Urinary bladder (tissue), 4 donors: ENCODE measurements around the gene GPC6. TPM values are rescaled to one million over a fixed set of nuclear protein-coding genes. Genes with fewer than 3 reads are reported as not detected.

Experiments used
- DNase-seq: peaks from one replicate; pipeline ENCODE4 v3.0.0-alpha.2; 2015; ENCODE audit errors: extremely low spot score
- H3K27ac ChIP-seq: one replicate; pipeline ENCODE4 v1.5.1; 2013; ENCODE audit warnings: low read depth, mild to moderate bottlenecking, moderate library complexity
- H3K36me3 ChIP-seq: one replicate; pipeline ENCODE4 v1.6.1; 2013; ENCODE audit warnings: mild to moderate bottlenecking, moderate library complexity; ENCODE audit not compliant: insufficient read depth
- H3K4me1 ChIP-seq: one replicate; pipeline ENCODE4 v1.6.1; 2013; ENCODE audit warnings: mild to moderate bottlenecking, moderate library complexity; ENCODE audit not compliant: insufficient read depth
- H3K4me3 ChIP-seq: one replicate; pipeline ENCODE4 v1.5.1; 2013; ENCODE audit warnings: low read depth, low read length
- WGBS: extraction: QIAGEN DNeasy Blood & Tissue Kit; methylation state at CpG from one replicate; pipeline ENCODE4 v1.1.7; 2013; 5-methylcytosine and 5-hydroxymethylcytosine counted together
- polyA plus RNA-seq: library from polyadenylated mRNA; stranded (reverse); fragments of 200-250 nt; gene quantifications from one replicate; pipeline ENCODE4 v1.2.3, GENCODE V29; 2013
- total RNA-seq: library from RNA; depleted of rRNA; stranded (reverse); fragments of >200 nt; gene quantifications from one replicate; pipeline ENCODE4 v1.2.3, GENCODE V29; 2014
- donor health status: healthy with polysubstance abuse.
- donor health status: healthy.

Gene GPC6
- total and polyA plus RNA-seq, 2 donors = 8.8 to 126 TPM

- no peak for DNase-seq
- Histone ChIP-seq H3K4me1 (no peaks in the 10 kb centered on the region), H3K27ac (no peak overlapping the region), H3K36me3 (no peaks in the 10 kb centered on the region), H3K4me3 (no peak overlapping the region)
- 88% methylated on average over 4 of the region's 4 CpGs for WGBS
Measured at GRCh38 chr13:94233837-94234236, 1007.2 kb downstream of the GPC6 start.

DNA sequence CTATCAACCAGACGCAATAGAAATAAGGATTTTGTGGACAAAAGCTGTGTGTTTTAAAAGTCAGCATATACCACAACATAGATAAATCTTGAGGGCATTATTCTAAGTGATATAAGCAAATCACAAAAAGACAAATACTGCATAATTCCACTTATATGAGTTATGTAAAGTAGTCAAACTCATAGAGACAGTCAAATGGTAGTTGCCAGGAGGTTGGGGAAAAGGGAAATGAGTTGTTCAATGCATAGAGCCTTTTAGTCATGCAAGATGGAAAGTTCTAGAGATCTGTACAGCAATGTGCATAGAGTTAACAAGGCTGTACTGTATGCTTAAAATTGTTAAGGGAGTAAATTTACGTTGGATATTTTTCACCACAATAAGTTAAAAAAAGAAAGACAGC is 1008.1 kb downstream of the GPC6 start:
- Histone ChIP-seq H3K4me3 (no peak overlapping the region), H3K4me1 (no peaks in the 10 kb centered on the region), H3K27ac (no peak overlapping the region), H3K36me3 (no peaks in the 10 kb centered on the region)
- no peak for DNase-seq
- 82% methylated on average over 2 of the region's 2 CpGs for WGBS

- H3K4me1 ChIP-seq = no peaks in the 10 kb centered on the region
- WGBS = 53% methylated on average over 2 of the region's 2 CpGs
- no peak overlapping the region for H3K27ac ChIP-seq
- H3K36me3 ChIP-seq = no peaks in the 10 kb centered on the region
- no peak for DNase-seq
- no peak overlapping the region for H3K4me3 ChIP-seq
Measured at GRCh38 chr13:94236132-94236531, 1009.5 kb downstream of the GPC6 start.

- Histone ChIP-seq H3K4me3 (no peak overlapping the region), H3K4me1 (no peaks in the 10 kb centered on the region), H3K36me3 (no peaks in the 10 kb centered on the region), H3K27ac (no peak overlapping the region)
- no peak for DNase-seq
Measured at GRCh38 chr13:94236872-94237271, 1010.3 kb downstream of the GPC6 start.

GRCh38 chr13:94239135-94239534 is 1012.5 kb downstream of the GPC6 start:
- DNase-seq = no peak
- WGBS = 78% methylated on average over 3 of the region's 3 CpGs
- H3K4me3 ChIP-seq = no peak overlapping the region
- no peaks in the 10 kb centered on the region for H3K4me1 ChIP-seq
- H3K27ac ChIP-seq = no peak overlapping the region
- no peaks in the 10 kb centered on the region for H3K36me3 ChIP-seq

- no peak overlapping the region for H3K4me3 ChIP-seq
- H3K27ac ChIP-seq = no peak overlapping the region
- DNase-seq = no peak
- no peaks in the 10 kb centered on the region for H3K36me3 ChIP-seq
- H3K4me1 ChIP-seq = no peaks in the 10 kb centered on the region
Measured at GRCh38 chr13:94242554-94242953, 1015.9 kb downstream of the GPC6 start.

GRCh38 chr13:94243551-94243950 is 1016.9 kb downstream of the GPC6 start:
- Histone ChIP-seq H3K4me1 (no peaks in the 10 kb centered on the region), H3K27ac (no peak overlapping the region), H3K4me3 (no peak overlapping the region), H3K36me3 (no peaks in the 10 kb centered on the region)
- DNase-seq = no peak

DNA sequence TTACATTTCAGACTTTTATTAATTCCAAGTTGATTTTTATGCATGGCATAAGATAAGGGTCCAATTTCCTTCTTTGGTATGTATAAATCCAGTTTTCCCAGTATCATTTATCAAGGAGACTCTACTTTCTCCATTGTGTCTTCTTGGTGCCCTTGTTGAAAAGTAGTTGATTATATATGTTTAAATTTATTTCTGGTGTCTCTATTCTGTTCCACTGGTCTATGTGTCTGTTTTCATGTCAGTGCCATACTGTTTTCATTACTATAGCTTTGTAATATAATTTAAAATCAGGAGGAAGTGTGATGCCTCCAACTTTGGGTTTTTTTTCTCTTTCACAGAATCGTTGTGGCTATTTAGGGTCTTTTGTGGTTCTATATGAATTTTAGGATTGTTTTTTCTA is 1019.9 kb downstream of the GPC6 start:
- H3K4me1 ChIP-seq = no peaks in the 10 kb centered on the region
- H3K36me3 ChIP-seq = no peaks in the 10 kb centered on the region
- H3K4me3 ChIP-seq = no peak overlapping the region
- H3K27ac ChIP-seq = no peak overlapping the region
- WGBS = 94% methylated on average over 1 of the region's 1 CpG
- no peak for DNase-seq

- Histone ChIP-seq H3K27ac (no peak overlapping the region), H3K4me1 (no peaks in the 10 kb centered on the region), H3K36me3 (no peaks in the 10 kb centered on the region), H3K4me3 (no peak overlapping the region)
- WGBS = 92% methylated on average over 1 of the region's 1 CpG
- no peak for DNase-seq
Measured at GRCh38 chr13:94247890-94248289, 1021.3 kb downstream of the GPC6 start.

GRCh38 chr13:94248454-94249228 is 1022.0 kb downstream of the GPC6 start:
- H3K4me1 ChIP-seq = no peaks in the 10 kb centered on the region
- H3K27ac ChIP-seq = no peak overlapping the region
- DNase-seq = no peak
- 95% methylated on average over 2 of the region's 2 CpGs for WGBS
- no peaks in the 10 kb centered on the region for H3K36me3 ChIP-seq
- H3K4me3 ChIP-seq = no peak overlapping the region

DNA sequence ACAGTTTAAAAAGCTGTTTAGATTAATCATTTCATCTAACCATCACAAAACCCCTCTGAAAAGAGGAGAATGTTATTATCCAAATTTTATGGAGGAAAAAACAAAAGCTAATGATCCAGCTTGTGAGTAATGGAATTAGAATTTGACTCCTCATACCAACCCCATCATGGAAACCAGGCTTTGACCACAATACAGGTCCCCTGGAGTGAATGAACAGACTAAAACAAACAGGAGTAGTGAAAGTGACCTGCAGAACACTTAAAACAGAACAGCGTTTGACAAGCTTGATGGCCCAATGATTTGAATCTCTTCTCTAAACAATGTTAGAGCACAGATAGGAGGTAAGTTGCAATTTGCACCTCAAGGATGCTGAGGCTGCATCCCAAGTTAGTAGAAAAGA is 1022.9 kb downstream of the GPC6 start:
- Histone ChIP-seq H3K4me1 (no peaks in the 10 kb centered on the region), H3K4me3 (no peak overlapping the region), H3K36me3 (no peaks in the 10 kb centered on the region), H3K27ac (no peak overlapping the region)
- no peak for DNase-seq
- 67% methylated on average over 1 of the region's 1 CpG for WGBS

DNA sequence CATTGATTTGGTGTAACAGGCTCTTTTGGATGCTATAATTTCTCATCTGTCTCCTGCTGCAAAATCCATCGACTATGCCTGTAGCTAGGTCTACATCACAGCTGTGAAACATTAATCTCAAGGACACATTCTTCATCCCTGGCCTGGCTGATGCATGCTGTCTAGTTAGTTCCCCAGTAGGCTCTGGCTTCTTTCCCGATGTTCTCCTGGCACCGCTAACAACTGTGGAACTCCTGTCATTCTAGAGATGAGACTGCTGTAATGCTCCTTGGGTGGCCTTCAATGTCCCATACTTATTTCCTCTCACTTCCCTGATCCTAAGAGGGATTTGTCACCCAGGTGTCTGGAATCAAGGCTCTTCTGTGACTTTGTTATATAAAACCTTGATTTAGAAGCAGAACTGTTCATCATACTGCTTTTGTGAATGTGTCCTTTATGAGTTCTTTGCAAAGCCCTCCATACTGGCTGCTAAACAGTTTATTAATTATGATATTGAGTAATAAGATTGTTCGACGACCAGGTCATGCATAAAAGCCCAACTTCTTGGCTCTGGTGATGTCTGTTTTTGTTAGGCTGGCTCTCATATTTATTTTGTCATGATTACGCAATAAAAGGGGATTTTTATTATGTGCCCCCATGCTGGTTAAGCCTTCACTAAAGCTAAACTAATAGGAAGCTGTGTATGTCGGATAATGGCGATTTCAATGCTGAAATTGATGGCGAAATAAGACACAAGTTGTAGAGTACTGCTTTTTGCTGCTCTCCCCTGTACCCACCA is 1025.4 kb downstream of the GPC6 start:
- no peak overlapping the region for H3K4me3 ChIP-seq
- H3K36me3 ChIP-seq = no peaks in the 10 kb centered on the region
- 57% methylated on average over 9 of the region's 9 CpGs for WGBS
- no peak for DNase-seq
- H3K27ac ChIP-seq = no peak overlapping the region
- no peaks in the 10 kb centered on the region for H3K4me1 ChIP-seq

DNA sequence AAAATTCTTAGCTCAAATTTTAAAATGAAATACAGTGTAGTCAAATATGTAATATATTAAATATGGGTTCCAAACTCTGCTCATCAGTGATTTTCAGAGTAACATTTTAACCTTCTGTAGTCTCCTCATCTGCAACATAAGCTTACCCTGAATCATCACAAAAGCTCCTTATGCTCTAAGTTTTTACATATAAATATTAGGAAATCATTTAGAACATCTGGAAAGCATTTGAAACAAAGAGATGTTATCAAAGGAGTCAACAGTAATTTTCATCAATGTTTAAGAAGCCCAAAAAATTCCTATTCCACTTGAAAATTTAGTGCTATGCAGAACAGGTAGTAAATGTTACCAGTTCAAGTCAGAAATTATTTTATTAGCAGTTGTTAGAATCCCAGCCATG is 1028.1 kb downstream of the GPC6 start:
- H3K4me1 ChIP-seq = no peaks in the 10 kb centered on the region
- DNase-seq = no peak
- H3K27ac ChIP-seq = no peak overlapping the region
- no peaks in the 10 kb centered on the region for H3K36me3 ChIP-seq
- no peak overlapping the region for H3K4me3 ChIP-seq

GRCh38 chr13:94256721-94257120 is 1030.1 kb downstream of the GPC6 start:
- Histone ChIP-seq H3K36me3 (no peaks in the 10 kb centered on the region), H3K4me1 (no peaks in the 10 kb centered on the region), H3K4me3 (no peak overlapping the region), H3K27ac (no peak overlapping the region)
- WGBS = 94% methylated on average over 1 of the region's 1 CpG
- no peak for DNase-seq
